Right cardiac atrium (tissue), 5 donors: ENCODE data around the gene TIGD1. TPM values are rescaled to one million over a fixed set of nuclear protein-coding genes. Genes with fewer than 3 reads are reported as not detected.
A peak's percentile ranks its signal among the peaks of the same experiment; 100 is the strongest.

Experiments used
- ATAC-seq, 2 donors: fragments of 200-7000 bp; cut with Tn5 transposase; one replicate each; pipeline versions ENCODE4 v1.8.0 to v1.9.1; 2020; ENCODE audit warnings: moderate library complexity in 2 of 2, mild to moderate bottlenecking in 1 of 2
- DNase-seq, 3 donors: peaks; one replicate each; pipeline ENCODE4 v3.0.0-alpha.2; 2020
- H3K27ac ChIP-seq: one replicate; pipeline ENCODE4 v1.5.1; 2013; ENCODE audit warnings: mild to moderate bottlenecking, low read length, control low read depth, moderate library complexity
- H3K27me3 ChIP-seq: one replicate; pipeline ENCODE4 v1.6.1; 2013; ENCODE audit not compliant: control insufficient read depth, insufficient read depth
- H3K4me1 ChIP-seq: one replicate; pipeline ENCODE4 v1.6.1; 2013; ENCODE audit warnings: low read length; ENCODE audit not compliant: control insufficient read depth, insufficient read depth
- H3K4me3 ChIP-seq: one replicate; pipeline ENCODE4 v1.5.1; 2013; ENCODE audit warnings: low read length, control low read depth
- H3K9me3 ChIP-seq: one replicate; pipeline ENCODE4 v1.6.1; 2013; ENCODE audit warnings: low read length; ENCODE audit not compliant: control insufficient read depth
- WGBS: extraction: QIAGEN DNeasy Blood & Tissue Kit; methylation state at CpG from one replicate; pipeline ENCODE4 v1.1.7; 2013; 5-methylcytosine and 5-hydroxymethylcytosine counted together
- intact Hi-C, 4 donors: fragments of 100-400 bp; cut with DNase I; formaldehyde crosslinking; loops; one replicate each; pipeline versions ENCODE4 v1.11.0 to v1.14.0; 2022 to 2023
- polyA plus RNA-seq: library from polyadenylated mRNA; stranded (reverse); fragments of 200-250 nt; gene quantifications from one replicate; pipeline ENCODE4 v1.2.3, GENCODE V29; 2013
- total RNA-seq, 4 donors: library from RNA; stranded (reverse); fragmentation: NEBNext Ultra II Directional; extraction: Animal tissue kit (Norgen Biotek cat#: 25700); gene quantifications; one replicate each; pipeline ENCODE4 v1.2.1, GENCODE V29; 2021
- donor health status: healthy with polysubstance abuse.
- donor health status: DM: no; HTN: yes; CAD: no.
- donor health status: DM: no; HTN: no; CAD: no.
- donor health status: DM: no; HTN: yes; CAD: no; lungs with severe emphysema.
- donor health status: DM: yes; HTN: yes; CAD: no.

Gene TIGD1
- total and polyA plus RNA-seq, 5 donors: 1.9 to 3.3 (median 3.1) TPM

DNA sequence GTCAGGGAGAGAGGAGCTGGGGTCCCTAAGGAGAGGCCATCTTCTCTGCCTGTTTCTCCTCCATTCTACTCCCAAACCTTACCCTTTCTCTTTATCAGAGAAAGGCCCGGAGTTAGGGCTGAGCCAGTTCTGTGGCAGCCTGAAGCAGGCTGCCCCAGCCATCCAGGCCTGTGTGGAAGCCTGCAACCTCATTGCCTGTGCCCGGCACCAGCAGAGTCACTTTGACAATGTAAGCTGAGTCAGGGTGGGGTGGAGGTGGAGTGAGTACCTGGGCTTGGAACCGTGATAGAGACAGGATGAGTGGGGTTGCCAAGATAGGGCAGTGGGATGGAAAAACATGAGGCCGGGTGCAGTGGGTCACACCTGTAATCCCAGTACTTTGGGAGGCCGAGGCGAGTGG, 5.7 kb downstream of the TIGD1 start:
- ATAC-seq (no peak), DNase-seq (no peak)
- Histone ChIP-seq H3K4me3 (no peak overlapping the region), H3K27me3 (no peaks in the 10 kb centered on the region), H3K4me1 (no peaks in the 10 kb centered on the region), H3K27ac (no peak overlapping the region), H3K9me3 (no peaks in the 10 kb centered on the region)
- intact Hi-C loops: no loop called here
- 94% methylated on average over 6 of the region's 6 CpGs for WGBS

DNA sequence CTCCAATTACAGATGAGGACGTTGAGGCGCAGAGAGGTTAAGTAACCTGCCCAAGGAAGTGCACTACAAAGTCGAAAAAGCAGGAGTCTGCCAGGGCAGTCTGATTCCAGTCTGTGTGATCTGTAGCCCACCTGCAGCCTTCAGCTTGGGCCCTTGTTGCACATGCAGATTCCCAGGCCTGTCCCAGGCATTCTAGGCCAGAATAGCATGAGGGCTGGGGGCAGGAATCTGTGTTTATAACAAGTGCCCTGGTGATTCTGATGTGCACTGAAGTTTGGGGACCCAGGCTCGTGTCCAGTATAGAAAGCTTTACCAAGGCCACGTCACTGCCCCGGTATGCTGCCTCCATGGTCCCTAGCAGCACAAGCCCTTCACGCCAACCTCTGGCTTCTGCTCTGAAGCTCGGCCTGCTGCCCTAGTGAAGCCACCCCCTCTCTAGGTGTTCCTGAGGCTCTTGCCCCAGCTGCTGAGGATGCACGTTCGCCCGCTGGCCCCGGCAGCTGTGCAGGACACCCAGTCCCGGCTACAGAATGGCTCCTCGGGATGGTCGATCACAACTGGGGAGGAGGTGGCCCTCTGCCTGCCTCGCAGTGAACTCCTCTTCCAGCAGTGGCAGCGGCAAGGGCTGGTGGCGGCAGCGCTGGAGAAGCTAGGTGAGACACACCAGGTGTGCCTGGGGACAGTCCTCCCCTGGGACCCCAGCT, 6.3 kb downstream of the TIGD1 start:
- H3K9me3 ChIP-seq: no peaks in the 10 kb centered on the region
- no peaks in the 10 kb centered on the region for H3K27me3 ChIP-seq
- DNase-seq: peak in 2 of 3 donors; percentile 16 to 54
- 91% methylated on average over 19 of the region's 19 CpGs for WGBS
- no peak overlapping the region for H3K27ac ChIP-seq
- no peaks in the 10 kb centered on the region for H3K4me1 ChIP-seq
- intact Hi-C loops: no loop called here
- no peak overlapping the region for H3K4me3 ChIP-seq
- ATAC-seq: no peak

DNA sequence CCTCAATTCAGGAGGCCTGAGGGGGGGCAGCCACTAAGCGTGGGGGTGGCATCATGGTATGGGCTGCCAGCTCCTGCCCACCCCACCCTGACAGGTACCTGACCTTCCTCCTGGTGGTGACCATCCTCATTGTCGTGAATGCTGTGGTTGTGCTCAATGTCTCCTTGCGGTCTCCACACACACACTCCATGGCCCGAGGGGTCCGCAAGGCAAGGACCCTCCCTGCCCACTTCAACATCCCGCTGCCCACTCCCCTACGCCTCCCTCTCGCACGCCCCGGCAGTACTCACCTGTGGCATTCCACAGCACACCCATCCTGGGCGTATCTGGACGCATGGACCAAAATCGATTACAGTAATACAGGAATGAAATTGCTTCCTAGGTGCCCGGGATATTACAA, 6.9 kb downstream of the TIGD1 start:
- Histone ChIP-seq H3K27ac (no peak overlapping the region), H3K9me3 (no peaks in the 10 kb centered on the region), H3K4me3 (no peak overlapping the region), H3K4me1 (no peaks in the 10 kb centered on the region), H3K27me3 (no peaks in the 10 kb centered on the region)
- ATAC-seq (no peak), DNase-seq (peak in 2 of 3 donors; percentile 6 to 46)
- intact Hi-C loops: no loop called here
- WGBS: 90% methylated on average over 14 of the region's 14 CpGs

DNA sequence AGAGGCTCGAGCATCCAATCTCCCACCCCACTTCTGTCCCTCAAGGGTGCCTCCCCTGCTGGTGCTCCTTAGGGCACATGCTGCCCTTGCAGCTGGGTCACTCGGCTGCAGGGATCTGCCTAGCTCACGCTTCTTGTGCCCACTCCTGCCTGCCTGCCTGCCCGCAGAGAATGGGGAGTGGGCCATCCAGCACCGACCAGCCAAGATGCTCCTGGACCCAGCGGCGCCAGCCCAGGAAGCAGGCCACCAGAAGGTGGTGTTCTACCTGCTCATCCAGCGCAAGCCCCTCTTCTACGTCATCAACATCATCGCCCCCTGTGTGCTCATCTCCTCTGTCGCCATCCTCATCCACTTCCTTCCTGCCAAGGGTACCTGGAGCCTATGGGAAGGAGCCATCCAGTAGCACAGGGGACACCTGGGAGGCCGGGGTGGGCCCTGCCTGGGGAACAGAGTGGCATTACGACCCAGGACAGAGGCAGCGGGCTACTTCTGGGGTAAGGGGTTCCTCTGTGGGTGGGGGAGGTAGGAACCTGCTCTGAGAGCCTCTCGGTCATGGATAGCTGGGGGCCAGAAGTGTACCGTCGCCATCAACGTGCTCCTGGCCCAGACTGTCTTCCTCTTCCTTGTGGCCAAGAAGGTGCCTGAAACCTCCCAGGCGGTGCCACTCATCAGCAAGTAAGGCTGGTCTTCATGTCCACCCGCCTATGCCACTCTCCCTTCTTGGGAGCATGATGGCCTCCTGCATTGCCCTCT, 7.5 kb downstream of the TIGD1 start:
- Histone ChIP-seq H3K4me1 (no peaks in the 10 kb centered on the region), H3K4me3 (no peak overlapping the region), H3K27me3 (no peaks in the 10 kb centered on the region), H3K27ac (no peak overlapping the region), H3K9me3 (no peaks in the 10 kb centered on the region)
- no peak for ATAC-seq
- 87% methylated on average over 20 of the region's 20 CpGs for WGBS
- intact Hi-C loops: no loop called here
- peak in 2 of 3 donors; percentile 5 to 28 for DNase-seq

DNA sequence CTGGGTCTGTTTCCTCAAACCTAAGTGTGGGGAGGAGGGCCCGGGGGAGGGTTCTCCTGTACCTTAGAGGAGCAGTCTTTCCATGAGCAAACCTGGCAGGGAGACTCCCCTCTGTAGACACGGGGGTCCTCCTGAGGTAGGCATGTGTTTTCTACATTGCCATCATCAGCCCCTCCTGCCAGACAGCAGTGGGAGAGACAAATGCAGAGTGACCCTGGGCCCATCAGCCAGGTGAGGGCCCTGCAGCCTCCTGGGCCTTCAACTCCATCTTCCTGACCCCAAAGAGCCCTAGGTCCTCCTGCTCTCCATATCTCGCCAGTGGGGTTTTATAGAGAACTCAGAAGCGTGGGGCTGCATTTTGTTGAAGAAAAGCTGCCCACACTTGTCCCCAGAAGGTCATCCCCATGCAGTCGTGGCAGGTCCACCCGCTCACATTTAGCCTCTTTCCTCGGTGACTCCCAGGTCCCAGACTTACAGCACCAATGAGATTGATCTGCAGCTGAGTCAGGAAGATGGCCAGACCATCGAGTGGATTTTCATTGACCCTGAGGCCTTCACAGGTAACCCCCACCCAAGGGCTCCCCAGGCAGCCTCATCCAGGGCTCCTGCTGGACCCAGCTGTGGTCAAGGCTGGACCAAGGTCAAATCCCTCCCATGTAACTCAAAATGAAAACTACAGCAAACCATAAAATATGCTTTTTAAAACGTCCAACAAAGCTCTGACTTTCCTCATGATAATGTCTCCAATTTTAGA, 8.2 kb downstream of the TIGD1 start:
- no peak for ATAC-seq
- no peaks in the 10 kb centered on the region for H3K27me3 ChIP-seq
- no peak for DNase-seq
- 61% methylated on average over 9 of the region's 9 CpGs for WGBS
- H3K4me1 ChIP-seq: no peaks in the 10 kb centered on the region
- H3K27ac ChIP-seq: no peak overlapping the region
- no peaks in the 10 kb centered on the region for H3K9me3 ChIP-seq
- H3K4me3 ChIP-seq: no peak overlapping the region
- intact Hi-C loops: no loop called here

DNA sequence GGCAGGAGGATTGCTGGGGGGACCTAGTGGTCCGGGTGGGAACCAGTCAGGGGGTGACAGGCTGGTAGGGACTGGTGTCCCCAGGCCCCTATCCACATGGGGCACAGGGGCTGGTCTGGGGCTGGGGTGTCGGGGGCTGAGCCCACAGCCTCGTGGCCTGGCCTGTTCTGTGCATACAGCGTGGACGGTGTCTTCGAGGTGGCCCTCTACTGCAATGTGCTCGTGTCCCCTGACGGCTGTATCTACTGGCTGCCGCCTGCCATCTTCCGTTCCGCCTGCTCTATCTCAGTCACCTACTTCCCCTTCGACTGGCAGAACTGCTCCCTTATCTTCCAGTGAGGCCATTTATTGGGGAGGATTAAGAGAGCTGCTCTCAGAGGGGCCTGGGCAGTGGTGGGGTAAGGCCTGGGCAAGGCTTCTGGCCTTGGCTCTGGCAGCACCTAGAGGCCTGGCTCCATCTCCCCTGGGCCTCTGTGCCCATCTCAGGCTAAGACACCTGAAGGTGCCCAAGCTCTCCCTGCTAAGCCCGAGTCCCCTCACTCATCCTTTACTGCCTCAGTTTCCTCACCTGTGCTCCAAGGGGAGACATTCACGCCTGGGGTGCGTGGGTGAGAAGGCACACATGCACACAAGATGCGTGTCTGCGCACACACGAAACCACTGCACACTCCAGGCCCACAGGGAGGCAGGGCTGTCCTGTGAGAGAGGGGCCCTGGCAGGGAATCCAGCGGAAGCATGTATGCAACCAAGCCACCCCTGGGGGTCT, 9.0 kb downstream of the TIGD1 start:
- DNase-seq: no peak
- 54% methylated on average over 19 of the region's 19 CpGs for WGBS

DNA sequence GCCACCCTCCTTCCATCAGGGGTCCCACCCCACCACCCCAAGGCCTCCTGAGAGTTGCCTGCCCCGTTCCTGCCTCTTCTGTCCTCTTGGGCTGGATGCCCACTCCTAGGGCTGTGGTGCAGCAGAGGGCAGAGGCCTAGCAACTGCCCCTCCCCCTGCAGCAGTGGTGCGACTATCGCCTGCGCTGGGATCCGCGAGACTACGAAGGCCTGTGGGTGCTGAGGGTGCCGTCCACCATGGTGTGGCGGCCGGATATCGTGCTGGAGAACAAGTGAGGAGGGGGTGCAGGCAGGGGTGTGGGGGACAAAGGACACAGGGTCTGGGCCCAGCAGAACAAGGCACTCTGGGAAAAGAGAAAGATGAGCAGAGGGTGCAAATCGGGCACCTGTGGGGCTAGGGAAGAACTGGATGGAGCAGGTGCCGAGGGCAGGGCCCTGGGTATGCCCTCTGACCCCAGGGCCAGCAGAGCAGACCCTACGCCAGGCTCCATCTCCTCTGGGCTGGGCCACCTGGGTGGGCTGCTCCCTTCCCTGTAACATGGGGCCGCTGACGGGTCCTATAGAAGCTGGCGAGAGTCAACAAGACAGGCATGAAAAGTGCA, 9.8 kb downstream of the TIGD1 start:
- Histone ChIP-seq H3K4me3 (no peak overlapping the region), H3K4me1 (no peaks in the 10 kb centered on the region), H3K9me3 (peaks cover 2% of the 10 kb centered on the region), H3K27ac (no peak overlapping the region), H3K27me3 (no peaks in the 10 kb centered on the region)
- DNase-seq (peak in 1 of 3 donors; percentile 36), ATAC-seq (no peak)
- intact Hi-C loops: no loop called here
- 87% methylated on average over 17 of the region's 17 CpGs for WGBS

More for the DNA sequence above, 9.0 kb downstream of the TIGD1 start:
- H3K27me3 ChIP-seq: no peaks in the 10 kb centered on the region
- no peaks in the 10 kb centered on the region for H3K4me1 ChIP-seq
- no peak overlapping the region for H3K4me3 ChIP-seq
- H3K9me3 ChIP-seq: no peaks in the 10 kb centered on the region
- intact Hi-C loops: no loop called here
- no peak overlapping the region for H3K27ac ChIP-seq
- no peak for ATAC-seq

DNA sequence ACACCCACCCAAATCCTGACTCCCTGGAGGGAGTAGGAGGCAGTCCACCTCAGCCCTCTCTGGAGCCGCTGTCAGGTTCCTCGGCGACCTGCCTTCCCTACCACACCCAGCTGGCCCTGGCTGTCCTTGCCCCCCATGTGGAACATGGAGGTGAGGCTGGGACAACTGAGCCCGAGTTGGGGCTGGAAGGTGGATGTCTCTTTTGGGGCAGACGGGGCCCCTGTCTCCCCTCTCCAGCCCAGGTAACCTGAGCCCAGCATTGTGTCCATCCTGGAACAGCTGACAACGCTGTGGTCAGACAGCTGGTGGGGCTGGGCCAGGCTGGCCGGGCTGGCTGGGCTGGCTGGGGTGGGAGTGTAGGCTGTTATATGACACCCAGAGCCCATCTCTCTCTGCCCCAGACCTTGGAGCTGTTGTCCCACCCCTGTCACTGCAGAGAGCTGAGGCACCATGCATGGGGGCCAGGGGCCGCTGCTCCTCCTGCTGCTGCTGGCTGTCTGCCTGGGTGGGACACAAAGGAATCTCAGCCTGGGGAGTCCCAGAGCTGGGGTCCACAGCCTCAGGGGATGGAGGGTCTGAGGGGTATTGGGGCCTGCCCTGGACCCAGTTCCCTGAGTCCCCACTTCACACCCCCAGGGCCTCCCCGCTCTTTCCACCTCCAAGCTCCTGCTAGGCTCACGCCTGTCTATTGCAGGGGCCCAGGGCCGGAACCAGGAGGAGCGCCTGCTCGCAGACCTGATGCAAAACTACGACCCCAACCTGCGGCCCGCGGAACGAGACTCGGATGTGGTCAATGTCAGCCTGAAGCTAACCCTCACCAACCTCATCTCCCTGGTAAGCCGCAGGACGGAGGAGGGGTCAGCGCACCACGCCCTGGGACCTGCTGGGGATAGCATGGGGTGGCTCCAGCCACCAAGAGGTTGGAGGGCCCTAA, 10.8 kb downstream of the TIGD1 start, which contains the start of gene CHRNG:
Gene CHRNG (plus strand): TSS at position 395 of the 934 bp plus-strand sequence. CDS start 56 bp downstream, at position 451.
- no peak within 1 kb of the TSS for H3K4me3 ChIP-seq
- DNase-seq (no peak), ATAC-seq (no peak)
- no peaks in the 10 kb centered on the region for H3K27me3 ChIP-seq
- WGBS: 65% methylated on average over 23 of the region's 23 CpGs
- H3K9me3 ChIP-seq: peaks cover 2% of the 10 kb centered on the region
- intact Hi-C loops: no loop called here
- no peaks in the 10 kb centered on the region for H3K4me1 ChIP-seq
- H3K27ac ChIP-seq: no peak within 1 kb of the TSS

DNA sequence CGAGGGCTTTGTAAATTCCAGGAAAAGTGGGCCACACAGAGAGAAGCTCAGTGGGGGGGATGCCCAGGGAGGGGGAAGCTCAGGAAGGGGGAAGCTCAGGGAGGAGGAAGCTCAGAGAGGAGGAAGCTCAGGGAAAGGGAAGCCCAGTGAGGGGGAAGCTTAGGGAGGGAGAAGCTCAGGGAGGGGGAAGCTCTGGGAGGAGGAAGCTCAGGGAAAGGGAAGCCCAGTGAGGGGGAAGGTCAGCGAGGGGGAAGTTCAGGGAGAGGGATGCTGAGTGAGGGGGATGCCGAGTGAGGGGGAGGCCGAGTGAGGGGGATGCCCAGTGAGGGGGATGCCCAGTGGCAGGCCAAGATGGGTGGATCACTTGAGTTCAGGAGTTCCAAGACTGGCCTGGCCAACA, 11.7 kb downstream of the TIGD1 start:
- H3K4me3 ChIP-seq: no peak overlapping the region
- H3K27ac ChIP-seq: no peak overlapping the region
- no peaks in the 10 kb centered on the region for H3K4me1 ChIP-seq
- H3K27me3 ChIP-seq: no peaks in the 10 kb centered on the region
- intact Hi-C loops: no loop called here
- H3K9me3 ChIP-seq: peaks cover 2% of the 10 kb centered on the region
- WGBS: 22% methylated on average over 4 of the region's 4 CpGs
- DNase-seq: no peak
- ATAC-seq: no peak
